IPS DF 6.9 (cell line): ENCODE data around the gene RAB7A.

ENCODE experiments used
- DNase-seq: peaks from one replicate; pipeline ENCODE4 v3.0.0-alpha.2; 2013; ENCODE audit warnings: low read depth, low spot score
- H3K27ac ChIP-seq: one replicate; pipeline ENCODE4 v1.5.1; 2013; ENCODE audit warnings: low read length, control low read depth
- H3K27me3 ChIP-seq: 2 replicates; pipeline ENCODE4 v1.6.1; 2013; ENCODE audit warnings: mild to moderate bottlenecking, low read length; ENCODE audit not compliant: control insufficient read depth, insufficient read depth
- H3K36me3 ChIP-seq: 2 replicates; pipeline ENCODE4 v1.6.1; 2013; ENCODE audit warnings: low read length; ENCODE audit not compliant: control insufficient read depth, insufficient read depth
- H3K4me1 ChIP-seq: 2 replicates; pipeline ENCODE4 v1.6.1; 2013; ENCODE audit warnings: low read length; ENCODE audit not compliant: control insufficient read depth, insufficient read depth
- H3K4me3 ChIP-seq: 2 replicates; pipeline ENCODE4 v1.5.1; 2013; ENCODE audit warnings: mild to moderate bottlenecking, low read length
- H3K9me3 ChIP-seq: 2 replicates; pipeline ENCODE4 v1.6.1; 2013; ENCODE audit warnings: low read length, inconsistent platforms; ENCODE audit not compliant: control insufficient read depth, insufficient read depth
- WGBS: extraction: QIAGEN DNeasy Blood & Tissue Kit; methylation state at CpG from one replicate; pipeline ENCODE4 v1.1.7; 2013; ENCODE audit warnings: mixed read lengths, missing lambda C conversion rate; ENCODE audit not compliant: insufficient read length, insufficient coverage; 5-methylcytosine and 5-hydroxymethylcytosine counted together

The RAB7A gene

GRCh38 chr3:128847666-128848370 lies 121.8 kb downstream of the RAB7A start:
- WGBS, result no CpG with 5 or more reads among the region's 15 CpGs
- Histone ChIP-seq H3K27me3 (no peaks in the 10 kb centered on the region), H3K4me3 (no peak overlapping the region), H3K9me3 (no peaks in the 10 kb centered on the region), H3K4me1 (peaks cover 2% of the 10 kb centered on the region; the same call in 1 of the 2 replicates), H3K27ac (no peak overlapping the region), H3K36me3 (no peaks in the 10 kb centered on the region)
- DNase-seq, result no peak

DNA sequence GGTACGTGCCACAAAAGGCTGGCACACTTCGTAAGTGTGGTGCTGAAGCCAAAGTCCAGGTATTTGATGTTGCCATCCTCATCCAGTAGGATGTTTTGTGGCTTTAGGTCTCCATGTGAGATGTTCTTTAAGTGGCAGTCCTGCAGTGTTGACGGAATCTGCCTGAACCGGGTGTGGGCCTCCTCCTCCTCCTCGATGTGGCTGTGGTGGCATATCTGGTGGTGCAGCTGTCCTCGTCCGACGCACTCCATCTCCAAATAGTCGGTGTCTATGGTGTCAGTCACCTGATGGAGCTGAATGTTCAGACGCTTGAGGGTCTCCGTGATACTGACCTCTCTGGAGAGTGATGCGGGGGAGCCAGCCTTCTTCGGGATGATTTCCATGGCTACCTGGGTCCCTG lies 123.0 kb downstream of the RAB7A start:
- Histone ChIP-seq H3K27me3 (no peaks in the 10 kb centered on the region), H3K4me1 (peaks cover 2% of the 10 kb centered on the region; the same call in 1 of the 2 replicates), H3K27ac (no peak overlapping the region), H3K9me3 (peaks cover under 1% of the 10 kb centered on the region), H3K4me3 (no peak overlapping the region), H3K36me3 (no peaks in the 10 kb centered on the region)
- no peak for DNase-seq
- WGBS, result no CpG with 5 or more reads among the region's 13 CpGs

DNA sequence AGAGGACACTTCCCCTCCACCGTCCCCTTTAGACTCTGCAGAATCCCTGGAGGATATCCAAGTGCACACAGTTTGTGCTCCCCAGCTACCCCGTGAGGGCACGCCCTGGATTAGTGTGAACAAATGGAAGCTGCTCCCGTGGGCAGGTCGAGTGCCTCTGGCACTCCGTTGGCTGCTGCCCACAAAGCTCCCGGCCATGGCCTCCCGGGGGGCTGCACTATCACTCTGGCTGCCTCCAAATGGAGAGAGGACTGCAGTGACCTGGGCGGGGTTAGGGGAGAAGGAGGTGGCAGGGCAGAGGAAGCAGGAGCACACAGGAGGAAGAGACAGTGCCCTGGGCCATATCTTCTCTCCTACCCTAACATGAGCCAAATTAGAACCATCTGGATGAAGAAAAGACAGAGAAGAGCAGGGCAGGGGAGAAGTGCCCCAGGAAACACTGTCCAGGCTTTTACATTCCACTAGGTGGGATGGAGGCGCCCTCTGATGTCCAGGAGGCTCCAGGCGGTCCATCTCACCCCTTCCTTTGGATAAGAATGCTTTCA lies 124.0 kb downstream of the RAB7A start:
- Histone ChIP-seq H3K9me3 (peaks cover 3% of the 10 kb centered on the region), H3K36me3 (no peaks in the 10 kb centered on the region), H3K27me3 (no peaks in the 10 kb centered on the region), H3K27ac (no peak overlapping the region), H3K4me3 (no peak overlapping the region), H3K4me1 (peaks cover 2% of the 10 kb centered on the region; the same call in 1 of the 2 replicates)
- DNase-seq, result no peak
- no CpG with 5 or more reads among the region's 11 CpGs for WGBS

DNA sequence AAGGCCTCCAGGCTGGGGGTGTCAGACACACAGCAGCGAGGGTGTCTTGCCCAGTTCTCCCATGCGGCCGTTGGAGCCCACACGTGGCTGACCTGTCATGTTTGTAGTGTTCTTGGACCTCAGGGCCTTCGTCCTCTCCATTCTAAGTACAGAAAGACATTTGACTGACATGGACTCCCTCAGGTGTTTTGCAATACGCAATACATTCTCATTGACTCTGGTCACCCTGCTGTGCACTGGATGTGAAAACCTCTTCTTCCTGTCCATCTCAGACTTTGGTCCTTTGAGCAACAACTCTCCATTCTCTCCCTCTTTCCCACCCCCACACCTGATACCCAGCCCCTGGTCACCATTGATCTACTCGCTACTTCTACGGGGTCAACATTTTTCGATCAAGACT lies 124.6 kb downstream of the RAB7A start:
- Histone ChIP-seq H3K27me3 (no peaks in the 10 kb centered on the region), H3K9me3 (peaks cover 3% of the 10 kb centered on the region), H3K4me3 (no peak overlapping the region), H3K27ac (no peak overlapping the region), H3K36me3 (no peaks in the 10 kb centered on the region), H3K4me1 (no peaks in the 10 kb centered on the region)
- no CpG with 5 or more reads among the region's 9 CpGs for WGBS
- no peak for DNase-seq

DNA sequence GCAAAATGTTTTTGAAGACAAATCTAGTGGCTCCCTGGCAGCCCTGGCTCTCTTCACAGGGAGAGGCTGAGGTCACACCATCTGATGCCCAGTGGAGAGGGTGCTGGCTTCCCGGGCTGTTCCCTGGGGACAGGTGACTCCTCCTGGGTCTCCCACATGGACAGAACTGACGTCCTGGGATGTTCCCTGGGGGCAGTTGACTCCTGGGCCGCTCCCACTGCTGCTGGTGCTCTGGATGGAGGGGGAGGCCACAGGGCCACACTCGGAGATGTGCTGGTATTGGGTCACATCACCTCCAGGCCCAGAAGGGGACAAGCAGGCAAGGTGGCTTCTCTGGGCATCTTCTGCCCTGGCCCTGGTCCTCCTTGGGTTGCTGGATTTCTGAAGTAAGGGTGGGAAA lies 125.6 kb downstream of the RAB7A start:
- Histone ChIP-seq H3K4me1 (no peaks in the 10 kb centered on the region), H3K9me3 (peaks cover 3% of the 10 kb centered on the region), H3K27me3 (no peaks in the 10 kb centered on the region), H3K4me3 (no peak overlapping the region), H3K27ac (no peak overlapping the region), H3K36me3 (no peaks in the 10 kb centered on the region)
- no CpG with 5 or more reads among the region's 4 CpGs for WGBS
- no peak for DNase-seq

GRCh38 chr3:128853826-128854225 lies 127.8 kb downstream of the RAB7A start:
- H3K4me1 ChIP-seq, result no peaks in the 10 kb centered on the region
- WGBS, result no CpG with 5 or more reads among the region's 5 CpGs
- peaks cover 3% of the 10 kb centered on the region for H3K9me3 ChIP-seq
- H3K4me3 ChIP-seq, result no peak overlapping the region
- no peaks in the 10 kb centered on the region for H3K36me3 ChIP-seq
- H3K27me3 ChIP-seq, result no peaks in the 10 kb centered on the region
- no peak overlapping the region for H3K27ac ChIP-seq
- DNase-seq, result no peak

- H3K4me3 ChIP-seq, result no peak overlapping the region
- no peaks in the 10 kb centered on the region for H3K36me3 ChIP-seq
- DNase-seq, result no peak
- peaks cover 7% of the 10 kb centered on the region for H3K9me3 ChIP-seq
- H3K27me3 ChIP-seq, result no peaks in the 10 kb centered on the region
- no CpG with 5 or more reads among the region's 3 CpGs for WGBS
- H3K27ac ChIP-seq, result no peak overlapping the region
- H3K4me1 ChIP-seq, result no peaks in the 10 kb centered on the region
These were observed 128.5 kb downstream of the RAB7A start for GRCh38 chr3:128854475-128854874.

GRCh38 chr3:128855569-128855968 lies 129.6 kb downstream of the RAB7A start:
- WGBS, result no CpG with 5 or more reads among the region's 4 CpGs

GRCh38 chr3:128858167-128858566 lies 132.2 kb downstream of the RAB7A start:
- no peaks in the 10 kb centered on the region for H3K27me3 ChIP-seq
- H3K36me3 ChIP-seq, result no peaks in the 10 kb centered on the region
- no peak overlapping the region for H3K27ac ChIP-seq
- WGBS, result no CpG with 5 or more reads among the region's 3 CpGs
- peaks cover 11% of the 10 kb centered on the region for H3K9me3 ChIP-seq
- no peak for DNase-seq
- no peak overlapping the region for H3K4me3 ChIP-seq
- H3K4me1 ChIP-seq, result no peaks in the 10 kb centered on the region

More at GRCh38 chr3:128855569-128855968, 129.6 kb downstream of the RAB7A start:
- Histone ChIP-seq H3K4me1 (no peaks in the 10 kb centered on the region), H3K36me3 (no peaks in the 10 kb centered on the region), H3K27me3 (no peaks in the 10 kb centered on the region), H3K27ac (no peak overlapping the region), H3K4me3 (no peak overlapping the region), H3K9me3 (peaks cover 9% of the 10 kb centered on the region)
- DNase-seq, result no peak

- DNase-seq, result no peak
- H3K4me1 ChIP-seq, result peaks cover 3% of the 10 kb centered on the region; the same call in 1 of the 2 replicates
- H3K9me3 ChIP-seq, result peaks cover 8% of the 10 kb centered on the region
- H3K27me3 ChIP-seq, result no peaks in the 10 kb centered on the region
- no peak overlapping the region for H3K27ac ChIP-seq
- H3K4me3 ChIP-seq, result no peak overlapping the region
- H3K36me3 ChIP-seq, result no peaks in the 10 kb centered on the region
- WGBS, result no CpG with 5 or more reads among the region's 6 CpGs
These were observed 133.6 kb downstream of the RAB7A start for GRCh38 chr3:128859630-128860029.

DNA sequence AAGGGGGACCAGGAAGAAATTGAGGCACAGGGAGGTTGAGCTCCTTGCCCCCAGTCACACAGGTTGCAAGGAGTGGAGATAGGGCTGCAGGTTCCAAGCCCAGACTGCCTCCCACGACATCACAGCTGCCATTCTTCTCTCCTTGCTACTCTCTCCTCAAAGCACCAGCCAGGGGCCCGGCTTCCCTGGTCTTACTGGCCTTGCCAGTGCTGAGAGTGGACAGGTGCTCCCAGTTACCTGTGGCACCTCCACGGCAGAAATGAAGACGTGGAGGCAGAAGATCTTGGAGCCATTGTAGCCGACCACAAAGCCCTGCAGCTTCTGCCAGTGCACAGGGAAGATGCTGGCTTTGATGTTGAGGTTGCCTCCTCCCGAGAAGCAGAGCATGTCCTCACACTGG lies 135.5 kb downstream of the RAB7A start:
- peaks cover 8% of the 10 kb centered on the region for H3K9me3 ChIP-seq
- no peak overlapping the region for H3K4me3 ChIP-seq
- H3K27me3 ChIP-seq, result no peaks in the 10 kb centered on the region
- H3K36me3 ChIP-seq, result no peaks in the 10 kb centered on the region
- DNase-seq, result no peak
- peaks cover 3% of the 10 kb centered on the region; the same call in 1 of the 2 replicates for H3K4me1 ChIP-seq
- no CpG with 5 or more reads among the region's 6 CpGs for WGBS
- H3K27ac ChIP-seq, result no peak overlapping the region
